Fibroblast of the aortic adventitia (primary cell): ENCODE measurements around the gene UBL7. TPM values are rescaled to one million over a fixed set of nuclear protein-coding genes. Genes with fewer than 3 reads are reported as not detected.
A peak's percentile ranks its signal among the peaks of the same experiment; 100 is the strongest.

ENCODE experiments used
- DNase-seq: peaks from one replicate; pipeline ENCODE4 v3.0.0-alpha.2; 2010; ENCODE audit warnings: low read depth
- H3K4me3 ChIP-seq: 2 replicates; pipeline ENCODE4 v1.5.1; 2011; ENCODE audit warnings: low read depth, mild to moderate bottlenecking, control low read depth, low read length, moderate library complexity
- CTCF ChIP-seq: IDR thresholded peaks from 2 replicates; pipeline ENCODE4 v1.5.1; 2011; ENCODE audit warnings: mild to moderate bottlenecking, low read length, control low read depth, inconsistent platforms; ENCODE audit not compliant: insufficient read depth
- total RNA-seq: library from RNA; depleted of rRNA; stranded (reverse); fragments of >200 nt; gene quantifications from 2 replicates; pipeline ENCODE4 v1.2.3, GENCODE V29; 2012; ENCODE audit warnings: low replicate concordance

The UBL7 gene
- total RNA-seq, 1 donor = 50.3 TPM

GRCh38 chr15:74412159-74412558 lies 48.8 kb downstream of the UBL7 start:
- H3K4me3 ChIP-seq = no peak overlapping the region
- TF ChIP-seq CTCF = no peak
- no peak for DNase-seq

- no peak overlapping the region for H3K4me3 ChIP-seq
- TF ChIP-seq CTCF = no peak
- DNase-seq = no peak
These were observed 49.3 kb downstream of the UBL7 start for GRCh38 chr15:74411686-74412085.

GRCh38 chr15:74410502-74410901 lies 50.5 kb downstream of the UBL7 start:
- no peak for TF ChIP-seq CTCF
- DNase-seq = no peak
- no peak overlapping the region for H3K4me3 ChIP-seq

- no peak overlapping the region for H3K4me3 ChIP-seq
- no peak for TF ChIP-seq CTCF
- no peak for DNase-seq
These were observed 51.7 kb downstream of the UBL7 start for GRCh38 chr15:74409225-74409624.

GRCh38 chr15:74408815-74409214 lies 52.1 kb downstream of the UBL7 start:
- no peak for TF ChIP-seq CTCF
- no peak for DNase-seq

GRCh38 chr15:74408385-74408784 lies 52.6 kb downstream of the UBL7 start:
- no peak for TF ChIP-seq CTCF
- no peak for DNase-seq
- no peak overlapping the region for H3K4me3 ChIP-seq

More at GRCh38 chr15:74408815-74409214, 52.1 kb downstream of the UBL7 start:
- no peak overlapping the region for H3K4me3 ChIP-seq

GRCh38 chr15:74406992-74407705 lies 53.8 kb downstream of the UBL7 start:
- DNase-seq = peak; percentile 85
- TF ChIP-seq CTCF = peak; percentile 18
- no peak overlapping the region for H3K4me3 ChIP-seq
